HEK293T (cell line): ENCODE results near the gene MAN1A2.
A peak's percentile ranks its signal among the peaks of the same experiment; 100 is the strongest.

Experiments used
- CTCF ChIA-PET: fragments of 350-600 bp; formaldehyde crosslinking; extraction: SDS; loops from one replicate; lab custom pipeline; 2021; ENCODE audit warnings: antibody characterized with exemption, inconsistent platforms; lab: Yijun Ruan, JAX
- POLR2A ChIA-PET: fragments of 350-600 bp; formaldehyde crosslinking; extraction: SDS; loops from one replicate; lab custom pipeline; 2020; ENCODE audit warnings: antibody characterized with exemption, inconsistent platforms; lab: Yijun Ruan, JAX
- DNase-seq: peaks from one replicate; pipeline ENCODE4 v3.0.0; 2012; ENCODE audit warnings: mixed read lengths; ENCODE audit errors: extremely low spot score
- ARNT ChIP-seq: fragments of 450-650 bp; IDR thresholded peaks from 2 replicates; pipeline ENCODE4 v1.6.1; 2017; ENCODE audit warnings: mild to moderate bottlenecking
- BHLHE40 ChIP-seq: fragments of 450-650 bp; IDR thresholded peaks from 2 replicates; pipeline ENCODE4 v1.6.1; 2016; ENCODE audit warnings: mild to moderate bottlenecking, moderate library complexity, borderline replicate concordance
- CTBP1 ChIP-seq: fragments of 450-650 bp; IDR thresholded peaks from 2 replicates; pipeline ENCODE4 v1.6.1; 2016; ENCODE audit warnings: borderline replicate concordance
- ELF4 ChIP-seq: fragments of 450-650 bp; IDR thresholded peaks from 2 replicates; pipeline ENCODE4 v1.6.1; 2017; ENCODE audit warnings: antibody characterized with exemption
- FOXA1 ChIP-seq: fragments of 450-650 bp; IDR thresholded peaks from 2 replicates; pipeline ENCODE4 v1.6.1; 2016; ENCODE audit warnings: mild to moderate bottlenecking
- FOXK2 ChIP-seq: fragments of 450-650 bp; IDR thresholded peaks from 2 replicates; pipeline ENCODE4 v1.6.1; 2016; ENCODE audit warnings: mild to moderate bottlenecking
- FOXM1 ChIP-seq: fragments of 450-650 bp; IDR thresholded peaks from 2 replicates; pipeline ENCODE4 v1.6.1; 2017; ENCODE audit warnings: mild to moderate bottlenecking, borderline replicate concordance
- HDGF ChIP-seq: fragments of 450-650 bp; IDR thresholded peaks from 2 replicates; pipeline ENCODE4 v1.6.1; 2017; ENCODE audit warnings: antibody characterized with exemption, borderline replicate concordance
- L3MBTL2 ChIP-seq: fragments of 450-650 bp; conservative IDR thresholded peaks from 2 replicates; pipeline ENCODE4 v1.6.1; 2016; ENCODE audit warnings: mild to moderate bottlenecking
- LEF1 ChIP-seq: fragments of 450-650 bp; IDR thresholded peaks from 2 replicates; pipeline ENCODE4 v1.6.1; 2017; ENCODE audit warnings: mild to moderate bottlenecking, borderline replicate concordance
- NFRKB ChIP-seq: fragments of 450-650 bp; IDR thresholded peaks from 2 replicates; pipeline ENCODE4 v1.6.1; 2016; ENCODE audit warnings: mild to moderate bottlenecking, moderate library complexity
- PKNOX1 ChIP-seq: fragments of 450-650 bp; IDR thresholded peaks from 2 replicates; pipeline ENCODE4 v1.6.1; 2016
- SP1 ChIP-seq: fragments of 450-650 bp; IDR thresholded peaks from 2 replicates; pipeline ENCODE4 v1.6.1; 2017
- SUZ12 ChIP-seq: fragments of 450-650 bp; IDR thresholded peaks from 2 replicates; pipeline ENCODE4 v1.6.1; 2016; ENCODE audit warnings: mild to moderate bottlenecking
- TARDBP ChIP-seq: fragments of 450-650 bp; IDR thresholded peaks from 2 replicates; pipeline ENCODE4 v1.6.1; 2016
- ZNF384 ChIP-seq: fragments of 450-650 bp; IDR thresholded peaks from 2 replicates; pipeline ENCODE4 v1.6.1; 2016

Gene MAN1A2

GRCh38 chr1:117363571-117364048, 3.6 kb upstream of the MAN1A2 start:
- POLR2A ChIA-PET = no interaction called here
- CTCF ChIA-PET = no interaction called here
- DNase-seq = no peak
- no peak for TF ChIP-seq LEF1
- TF ChIP-seq CTBP1 = no peak
- no peak for TF ChIP-seq ARNT
- no peak for TF ChIP-seq SUZ12
- no peak for TF ChIP-seq FOXA1
- no peak for TF ChIP-seq ZNF384
- no peak for TF ChIP-seq FOXM1
- no peak for TF ChIP-seq NFRKB
- TF ChIP-seq L3MBTL2 = no peak
- no peak for TF ChIP-seq HDGF
- TF ChIP-seq TARDBP = no peak
- TF ChIP-seq BHLHE40 = no peak
- TF ChIP-seq SP1 = no peak
- TF ChIP-seq ELF4 = no peak
- no peak for TF ChIP-seq FOXK2
- TF ChIP-seq PKNOX1 = no peak

- ChIA-PET POLR2A (no interaction called here), CTCF (no interaction called here)
- no peak for DNase-seq
- TF ChIP-seq FOXM1 (no peak), ZNF384 (no peak), TARDBP (no peak), L3MBTL2 (no peak), CTBP1 (no peak), LEF1 (no peak), NFRKB (no peak), FOXA1 (no peak), PKNOX1 (no peak), SUZ12 (no peak), BHLHE40 (no peak), ELF4 (no peak)
These were observed 3.0 kb upstream of the MAN1A2 start for GRCh38 chr1:117364240-117364639.

- TF ChIP-seq CTBP1 = no peak
- 0 out of 2 replicates have a peak, but pooled peaks have one; percentile 5 for TF ChIP-seq HDGF
- DNase-seq = no peak
- CTCF ChIA-PET = no interaction called here
- POLR2A ChIA-PET = interaction anchor here (0.6 to 1.0 kb wide), 3 partner anchors 21 to 73 kb away, joined by 3 to 4 read pairs (median 3); no protein-coding TSS in a partner anchor
These were observed 1.7 kb upstream of the MAN1A2 start for GRCh38 chr1:117365350-117366176.

GRCh38 chr1:117366177-117367045, 838 bp upstream of the MAN1A2 start:
- ChIA-PET CTCF (no interaction called here), POLR2A (interaction anchor here (0.6 to 1.5 kb wide), 12 partner anchors 8 to 306 kb away, joined by 3 to 11 read pairs (median 4); partner anchors contain the start of gene TTF2)

More at GRCh38 chr1:117366177-117367045, 838 bp upstream of the MAN1A2 start:
- TF ChIP-seq L3MBTL2 (peak; percentile 72), FOXA1 (no peak), HDGF (0 out of 2 replicates have a peak, but pooled peaks have one; percentile 10), PKNOX1 (no peak), NFRKB (no peak), CTBP1 (no peak), SUZ12 (no peak), LEF1 (peak; percentile 81; the same call in 1 of the 2 replicates), BHLHE40 (no peak), ARNT (0 out of 2 replicates have a peak, but pooled peaks have one; percentile 6), TARDBP (no peak), ZNF384 (no peak), FOXM1 (no peak), FOXK2 (no peak), ELF4 (no peak), SP1 (no peak)
- peak; percentile 90 for DNase-seq
